ENCODE results near the gene GATAD1. TPM values are rescaled to one million over a fixed set of nuclear protein-coding genes. Genes with fewer than 3 reads are reported as not detected.

The GATAD1 gene
- total and polyA plus RNA-seq, 2 of the 13 experiments (the other 11 are each of a cell fraction or from before 2014, with no cell fraction given): 20.6 to 42.1 TPM

DNA sequence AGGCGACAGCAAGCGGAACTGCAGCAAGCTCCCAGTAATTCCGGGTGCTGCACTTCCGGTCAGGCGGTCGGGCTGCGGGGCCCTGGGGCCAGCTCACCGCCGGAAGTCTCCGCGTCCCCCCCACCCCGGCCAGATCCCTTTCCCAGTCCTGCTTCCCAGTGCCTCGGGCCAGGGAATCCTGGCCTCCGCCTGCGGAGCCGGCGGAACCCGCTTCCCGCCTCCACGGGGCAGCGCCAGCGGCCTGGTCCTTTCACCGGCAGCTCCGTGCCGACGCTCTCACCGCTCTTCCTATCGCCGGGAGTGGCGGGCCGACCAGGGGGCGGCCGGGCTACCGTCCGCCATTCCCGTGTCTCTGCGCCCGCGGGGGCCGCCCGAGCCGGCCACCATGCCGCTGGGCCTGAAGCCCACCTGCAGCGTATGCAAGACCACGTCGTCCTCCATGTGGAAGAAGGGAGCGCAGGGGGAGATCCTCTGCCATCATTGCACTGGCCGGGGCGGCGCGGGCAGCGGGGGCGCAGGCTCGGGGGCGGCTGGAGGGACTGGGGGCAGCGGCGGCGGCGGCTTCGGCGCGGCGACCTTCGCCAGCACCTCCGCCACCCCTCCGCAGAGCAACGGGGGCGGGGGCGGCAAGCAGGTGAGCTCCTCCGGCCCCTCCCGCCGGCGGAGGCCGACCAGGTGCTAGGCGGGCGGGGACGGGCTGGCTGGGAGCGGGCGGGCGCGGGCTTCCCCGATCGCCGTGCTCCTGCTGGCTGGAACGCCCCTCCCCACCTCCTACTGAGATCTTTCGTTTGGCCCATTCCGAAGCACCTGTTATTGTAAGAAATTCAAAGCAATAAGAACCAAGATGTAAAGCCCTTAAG is at the start of gene GATAD1 (continued):
- TF ChIP-seq, protein P1, sequence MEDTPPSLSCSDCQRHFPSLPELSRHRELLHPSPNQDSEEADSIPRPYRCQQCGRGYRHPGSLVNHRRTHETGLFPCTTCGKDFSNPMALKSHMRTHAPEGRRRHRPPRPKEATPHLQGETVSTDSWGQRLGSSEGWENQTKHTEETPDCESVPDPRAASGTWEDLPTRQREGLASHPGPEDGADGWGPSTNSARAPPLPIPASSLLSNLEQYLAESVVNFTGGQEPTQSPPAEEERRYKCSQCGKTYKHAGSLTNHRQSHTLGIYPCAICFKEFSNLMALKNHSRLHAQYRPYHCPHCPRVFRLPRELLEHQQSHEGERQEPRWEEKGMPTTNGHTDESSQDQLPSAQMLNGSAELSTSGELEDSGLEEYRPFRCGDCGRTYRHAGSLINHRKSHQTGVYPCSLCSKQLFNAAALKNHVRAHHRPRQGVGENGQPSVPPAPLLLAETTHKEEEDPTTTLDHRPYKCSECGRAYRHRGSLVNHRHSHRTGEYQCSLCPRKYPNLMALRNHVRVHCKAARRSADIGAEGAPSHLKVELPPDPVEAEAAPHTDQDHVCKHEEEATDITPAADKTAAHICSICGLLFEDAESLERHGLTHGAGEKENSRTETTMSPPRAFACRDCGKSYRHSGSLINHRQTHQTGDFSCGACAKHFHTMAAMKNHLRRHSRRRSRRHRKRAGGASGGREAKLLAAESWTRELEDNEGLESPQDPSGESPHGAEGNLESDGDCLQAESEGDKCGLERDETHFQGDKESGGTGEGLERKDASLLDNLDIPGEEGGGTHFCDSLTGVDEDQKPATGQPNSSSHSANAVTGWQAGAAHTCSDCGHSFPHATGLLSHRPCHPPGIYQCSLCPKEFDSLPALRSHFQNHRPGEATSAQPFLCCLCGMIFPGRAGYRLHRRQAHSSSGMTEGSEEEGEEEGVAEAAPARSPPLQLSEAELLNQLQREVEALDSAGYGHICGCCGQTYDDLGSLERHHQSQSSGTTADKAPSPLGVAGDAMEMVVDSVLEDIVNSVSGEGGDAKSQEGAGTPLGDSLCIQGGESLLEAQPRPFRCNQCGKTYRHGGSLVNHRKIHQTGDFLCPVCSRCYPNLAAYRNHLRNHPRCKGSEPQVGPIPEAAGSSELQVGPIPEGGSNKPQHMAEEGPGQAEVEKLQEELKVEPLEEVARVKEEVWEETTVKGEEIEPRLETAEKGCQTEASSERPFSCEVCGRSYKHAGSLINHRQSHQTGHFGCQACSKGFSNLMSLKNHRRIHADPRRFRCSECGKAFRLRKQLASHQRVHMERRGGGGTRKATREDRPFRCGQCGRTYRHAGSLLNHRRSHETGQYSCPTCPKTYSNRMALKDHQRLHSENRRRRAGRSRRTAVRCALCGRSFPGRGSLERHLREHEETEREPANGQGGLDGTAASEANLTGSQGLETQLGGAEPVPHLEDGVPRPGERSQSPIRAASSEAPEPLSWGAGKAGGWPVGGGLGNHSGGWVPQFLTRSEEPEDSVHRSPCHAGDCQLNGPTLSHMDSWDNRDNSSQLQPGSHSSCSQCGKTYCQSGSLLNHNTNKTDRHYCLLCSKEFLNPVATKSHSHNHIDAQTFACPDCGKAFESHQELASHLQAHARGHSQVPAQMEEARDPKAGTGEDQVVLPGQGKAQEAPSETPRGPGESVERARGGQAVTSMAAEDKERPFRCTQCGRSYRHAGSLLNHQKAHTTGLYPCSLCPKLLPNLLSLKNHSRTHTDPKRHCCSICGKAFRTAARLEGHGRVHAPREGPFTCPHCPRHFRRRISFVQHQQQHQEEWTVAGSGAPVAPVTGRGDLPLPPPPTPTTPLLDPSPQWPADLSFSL (CRISPR knock-in tag; IDR thresholded peaks at IDR 0.05): no peak
- TF ChIP-seq ZNF33A (CRISPR knock-in tag; IDR thresholded peaks at IDR 0.05; ENCODE audit: borderline replicate concordance): no peak
- no peak for TF ChIP-seq ZNF7 (CRISPR knock-in tag; IDR thresholded peaks at IDR 0.05)
- TF ChIP-seq, protein P2, sequence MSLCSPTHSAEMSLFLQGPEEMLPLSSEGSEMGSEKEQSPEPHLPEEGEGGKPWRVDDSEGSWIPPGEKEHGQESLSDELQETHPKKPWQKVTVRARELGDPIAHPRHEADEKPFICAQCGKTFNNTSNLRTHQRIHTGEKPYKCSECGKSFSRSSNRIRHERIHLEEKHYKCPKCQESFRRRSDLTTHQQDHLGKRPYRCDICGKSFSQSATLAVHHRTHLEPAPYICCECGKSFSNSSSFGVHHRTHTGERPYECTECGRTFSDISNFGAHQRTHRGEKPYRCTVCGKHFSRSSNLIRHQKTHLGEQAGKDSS (CRISPR knock-in tag; IDR thresholded peaks at IDR 0.05; ENCODE audit: borderline replicate concordance, low read depth): peak; percentile 62; the same call in 1 of the 2 replicates
- TF ChIP-seq TAF1 (CRISPR knock-in tag; IDR thresholded peaks at IDR 0.05): peak; percentile 88
- TF ChIP-seq LCORL (IDR thresholded peaks at IDR 0.05): no peak
- peak; percentile 21; the same call in 1 of the 2 replicates for TF ChIP-seq LCORL (CRISPR knock-in tag; IDR thresholded peaks at IDR 0.05)
- TF ChIP-seq, protein P3, sequence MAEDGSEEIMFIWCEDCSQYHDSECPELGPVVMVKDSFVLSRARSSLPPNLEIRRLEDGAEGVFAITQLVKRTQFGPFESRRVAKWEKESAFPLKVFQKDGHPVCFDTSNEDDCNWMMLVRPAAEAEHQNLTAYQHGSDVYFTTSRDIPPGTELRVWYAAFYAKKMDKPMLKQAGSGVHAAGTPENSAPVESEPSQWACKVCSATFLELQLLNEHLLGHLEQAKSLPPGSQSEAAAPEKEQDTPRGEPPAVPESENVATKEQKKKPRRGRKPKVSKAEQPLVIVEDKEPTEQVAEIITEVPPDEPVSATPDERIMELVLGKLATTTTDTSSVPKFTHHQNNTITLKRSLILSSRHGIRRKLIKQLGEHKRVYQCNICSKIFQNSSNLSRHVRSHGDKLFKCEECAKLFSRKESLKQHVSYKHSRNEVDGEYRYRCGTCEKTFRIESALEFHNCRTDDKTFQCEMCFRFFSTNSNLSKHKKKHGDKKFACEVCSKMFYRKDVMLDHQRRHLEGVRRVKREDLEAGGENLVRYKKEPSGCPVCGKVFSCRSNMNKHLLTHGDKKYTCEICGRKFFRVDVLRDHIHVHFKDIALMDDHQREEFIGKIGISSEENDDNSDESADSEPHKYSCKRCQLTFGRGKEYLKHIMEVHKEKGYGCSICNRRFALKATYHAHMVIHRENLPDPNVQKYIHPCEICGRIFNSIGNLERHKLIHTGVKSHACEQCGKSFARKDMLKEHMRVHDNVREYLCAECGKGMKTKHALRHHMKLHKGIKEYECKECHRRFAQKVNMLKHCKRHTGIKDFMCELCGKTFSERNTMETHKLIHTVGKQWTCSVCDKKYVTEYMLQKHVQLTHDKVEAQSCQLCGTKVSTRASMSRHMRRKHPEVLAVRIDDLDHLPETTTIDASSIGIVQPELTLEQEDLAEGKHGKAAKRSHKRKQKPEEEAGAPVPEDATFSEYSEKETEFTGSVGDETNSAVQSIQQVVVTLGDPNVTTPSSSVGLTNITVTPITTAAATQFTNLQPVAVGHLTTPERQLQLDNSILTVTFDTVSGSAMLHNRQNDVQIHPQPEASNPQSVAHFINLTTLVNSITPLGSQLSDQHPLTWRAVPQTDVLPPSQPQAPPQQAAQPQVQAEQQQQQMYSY (CRISPR knock-in tag; IDR thresholded peaks at IDR 0.05): peak; percentile 57; the same call in 1 of the 2 replicates
- no peak; the same call in 1 of the 2 replicates for TF ChIP-seq ETV6 (CRISPR knock-in tag; conservative IDR thresholded peaks at IDR 0.05)
- TF ChIP-seq ZNF773 (CRISPR knock-in tag; IDR thresholded peaks at IDR 0.05; ENCODE audit: borderline replicate concordance): peak; percentile 85; the same call in 1 of the 2 replicates
- TF ChIP-seq ZNF441 (CRISPR knock-in tag; IDR thresholded peaks at IDR 0.05; ENCODE audit: borderline replicate concordance): peak; percentile 57; the same call in 1 of the 2 replicates
- TF ChIP-seq POLR2AphosphoS2 (IDR thresholded peaks at IDR 0.05; ENCODE audit: low read depth, low read length): 0 out of 2 replicates have a peak, but pooled peaks have one; percentile 48
- peak; percentile 76; the same call in 1 of the 2 replicates for TF ChIP-seq NFKB2 (CRISPR knock-in tag; IDR thresholded peaks at IDR 0.05; ENCODE audit: borderline replicate concordance)
- TF ChIP-seq ZFP36L2 (CRISPR knock-in tag; IDR thresholded peaks at IDR 0.05): 0 out of 2 replicates have a peak, but pooled peaks have one; percentile 82
- no peak for TF ChIP-seq REL (CRISPR knock-in tag; conservative IDR thresholded peaks at IDR 0.05)
- TF ChIP-seq HES4 (CRISPR knock-in tag; IDR thresholded peaks at IDR 0.05; ENCODE audit: borderline replicate concordance): no peak
- 0 out of 2 replicates have a peak, but pooled peaks have one; percentile 56 for TF ChIP-seq ZNF335 (CRISPR knock-in tag; IDR thresholded peaks at IDR 0.05)
- TF ChIP-seq HCFC1 (IDR thresholded peaks at IDR 0.05; ENCODE audit: low read depth, low read length): no peak
- TF ChIP-seq KDM3A (CRISPR knock-in tag; IDR thresholded peaks at IDR 0.05; ENCODE audit: low read depth): peak; percentile 64; the same call in 1 of the 2 replicates
